Right cardiac atrium (tissue), 5 donors: Measurements from ENCODE around the gene GBP1. TPM values are rescaled to one million over a fixed set of nuclear protein-coding genes. Genes with fewer than 3 reads are reported as not detected.

Source experiments
- ATAC-seq, 2 donors: fragments of 200-7000 bp; cut with Tn5 transposase; one replicate each; pipeline versions ENCODE4 v1.8.0 to v1.9.1; 2020; ENCODE audit warnings: moderate library complexity in 2 of 2, mild to moderate bottlenecking in 1 of 2
- DNase-seq, 3 donors: peaks; one replicate each; pipeline ENCODE4 v3.0.0-alpha.2; 2020
- H3K27ac ChIP-seq: one replicate; pipeline ENCODE4 v1.5.1; 2013; ENCODE audit warnings: mild to moderate bottlenecking, low read length, control low read depth, moderate library complexity
- H3K27me3 ChIP-seq: one replicate; pipeline ENCODE4 v1.6.1; 2013; ENCODE audit not compliant: control insufficient read depth, insufficient read depth
- H3K4me1 ChIP-seq: one replicate; pipeline ENCODE4 v1.6.1; 2013; ENCODE audit warnings: low read length; ENCODE audit not compliant: control insufficient read depth, insufficient read depth
- H3K4me3 ChIP-seq: one replicate; pipeline ENCODE4 v1.5.1; 2013; ENCODE audit warnings: low read length, control low read depth
- H3K9me3 ChIP-seq: one replicate; pipeline ENCODE4 v1.6.1; 2013; ENCODE audit warnings: low read length; ENCODE audit not compliant: control insufficient read depth
- WGBS: extraction: QIAGEN DNeasy Blood & Tissue Kit; methylation state at CpG from one replicate; pipeline ENCODE4 v1.1.7; 2013; 5-methylcytosine and 5-hydroxymethylcytosine counted together
- intact Hi-C, 4 donors: fragments of 100-400 bp; cut with DNase I; formaldehyde crosslinking; loops; one replicate each; pipeline versions ENCODE4 v1.11.0 to v1.14.0; 2022 to 2023
- polyA plus RNA-seq: library from polyadenylated mRNA; stranded (reverse); fragments of 200-250 nt; gene quantifications from one replicate; pipeline ENCODE4 v1.2.3, GENCODE V29; 2013
- total RNA-seq, 4 donors: library from RNA; stranded (reverse); fragmentation: NEBNext Ultra II Directional; extraction: Animal tissue kit (Norgen Biotek cat#: 25700); gene quantifications; one replicate each; pipeline ENCODE4 v1.2.1, GENCODE V29; 2021
- donor health status: healthy with polysubstance abuse.
- donor health status: DM: no; HTN: yes; CAD: no.
- donor health status: DM: no; HTN: no; CAD: no.
- donor health status: DM: no; HTN: yes; CAD: no; lungs with severe emphysema.
- donor health status: DM: yes; HTN: yes; CAD: no.

GBP1 gene
- total and polyA plus RNA-seq, 5 donors = 6.2 to 11.6 (median 7.0) TPM

GRCh38 chr1:89005286-89006151 is 59.5 kb downstream of the GBP1 start:
- Histone ChIP-seq H3K4me1 (no peaks in the 10 kb centered on the region), H3K4me3 (no peak overlapping the region), H3K27me3 (no peaks in the 10 kb centered on the region), H3K27ac (no peak overlapping the region), H3K9me3 (no peaks in the 10 kb centered on the region)
- ATAC-seq (no peak), DNase-seq (no peak)
- intact Hi-C loops = loop anchor here in 1 of 4 donors (10.0 kb wide), 1 partner anchor 359 kb away; the partner anchor contains the start of gene GBP6
- WGBS = 89% methylated on average over 9 of the region's 9 CpGs

Other genes starting within 250 kb of the GBP1 start
- gene GTF2B, start 173.6 kb downstream of the GBP1 start, total RNA-seq = 10 to 100 TPM; 13.0 to 18.8 (median 14.5) TPM
- gene GTF2B, start 173.6 kb downstream of the GBP1 start, polyA plus RNA-seq = 19.5 TPM
- 10 to 100 TPM in 3 of 4 donors, 1 to 10 TPM in 1; 9.4 to 14.3 (median 11.5) TPM for gene KYAT3, start 72.6 kb downstream of the GBP1 start, total RNA-seq
- gene KYAT3, start 72.6 kb downstream of the GBP1 start, polyA plus RNA-seq = 9.6 TPM
- gene RBMXL1, start 72.6 kb downstream of the GBP1 start, total RNA-seq = 10 to 100 TPM; 11.1 to 16.6 (median 13.2) TPM
- gene RBMXL1, start 72.6 kb downstream of the GBP1 start, polyA plus RNA-seq = 3.5 TPM
- gene GBP3, start 42.3 kb downstream of the GBP1 start, total RNA-seq = 10 to 100 TPM in 1 of 4 donors, 1 to 10 TPM in 3; 7.4 to 10.3 (median 8.3) TPM
- 3.5 TPM for gene GBP3, start 42.3 kb downstream of the GBP1 start, polyA plus RNA-seq
- 10 to 100 TPM; 11.3 to 18.9 (median 14.0) TPM for gene GBP2, start 60.9 kb upstream of the GBP1 start, total RNA-seq
- gene GBP2, start 60.9 kb upstream of the GBP1 start, polyA plus RNA-seq = 22.9 TPM
- gene GBP7, start 110.8 kb upstream of the GBP1 start, total RNA-seq = under 1 TPM in 1 of 4 donors, not detected in 3; 0.11 TPM
- gene GBP7, start 110.8 kb upstream of the GBP1 start, polyA plus RNA-seq = 0.05 TPM
- gene GBP4, start 133.7 kb upstream of the GBP1 start, total RNA-seq = 10 to 100 TPM in 1 of 4 donors, 1 to 10 TPM in 3; 4.9 to 12.7 (median 9.1) TPM
- 12.9 TPM for gene GBP4, start 133.7 kb upstream of the GBP1 start, polyA plus RNA-seq
- gene GBP5, start 207.7 kb upstream of the GBP1 start, total RNA-seq = 1 to 10 TPM in 2 of 4 donors, under 1 TPM in 2; 0.75 to 2.0 (median 1.2) TPM
- 0.48 TPM for gene GBP5, start 207.7 kb upstream of the GBP1 start, polyA plus RNA-seq